Suprapubic skin (tissue), 4 donors: ENCODE measurements around the gene TFG. TPM values are rescaled to one million over a fixed set of nuclear protein-coding genes. Genes with fewer than 3 reads are reported as not detected.

ENCODE experiments used
- DNase-seq, 2 donors: peaks; one replicate each; pipeline ENCODE4 v3.0.0-alpha.2; 2019; ENCODE audit warnings: low spot score in 2 of 2
- H3K27ac ChIP-seq: fragments of 200-600 bp; sonication (generic); one replicate; pipeline ENCODE4 v1.5.1; 2019
- H3K27me3 ChIP-seq: fragments of 200-600 bp; sonication (generic); one replicate; pipeline ENCODE4 v1.5.1; 2019
- H3K36me3 ChIP-seq: fragments of 200-600 bp; sonication (generic); one replicate; pipeline ENCODE4 v1.5.1; 2019
- H3K4me1 ChIP-seq: fragments of 200-600 bp; sonication (generic); one replicate; pipeline ENCODE4 v1.5.1; 2019
- H3K4me3 ChIP-seq: fragments of 200-600 bp; sonication (generic); one replicate; pipeline ENCODE4 v1.5.1; 2019; ENCODE audit warnings: mild to moderate bottlenecking
- H3K9me3 ChIP-seq: fragments of 200-600 bp; sonication (generic); one replicate; pipeline ENCODE4 v1.5.1; 2019
- EP300 ChIP-seq: sonication (generic); formaldehyde crosslinking; IDR thresholded peaks from one replicate; pipeline ENCODE4 v1.6.1; 2017; ENCODE audit warnings: antibody characterized with exemption
- POLR2A ChIP-seq, 2 donors: fragments of 450-650 bp; IDR thresholded peaks; one replicate each; pipeline ENCODE4 v1.6.1; 2017; ENCODE audit warnings: antibody characterized with exemption in 2 of 2, mild to moderate bottlenecking in 2 of 2, moderate library complexity in 2 of 2
- POLR2AphosphoS5 ChIP-seq, 3 donors: sonication (generic); formaldehyde crosslinking; IDR thresholded peaks; one replicate each; pipeline ENCODE4 v1.6.1; 2017; ENCODE audit warnings: antibody characterized with exemption in 3 of 3
- WGBS: methylation state at CpG from one replicate; pipeline ENCODE4 v1.1.5; 2018; 5-methylcytosine and 5-hydroxymethylcytosine counted together
- total RNA-seq, 4 donors: library from RNA; depleted of rRNA; stranded (reverse); fragments of >200 nt; gene quantifications; one replicate each; pipeline ENCODE4 v1.1.0, GENCODE V29; 2016
- TF ChIP-seq, protein P1 (sequence below), 2 donors: fragments of 200-600 bp in 1 of 2; fragments of 450-650 bp in 1 of 2; sonication (generic) in 1 of 2; IDR thresholded peaks; one replicate each; pipeline ENCODE4 v1.5.1; 2016 to 2019; ENCODE audit warnings: antibody characterized with exemption in 2 of 2, mild to moderate bottlenecking in 1 of 2, moderate library complexity in 1 of 2

TFG gene
- total RNA-seq, 4 donors from 2014 or later = 57.5 to 88.0 (median 75.8) TPM

DNA sequence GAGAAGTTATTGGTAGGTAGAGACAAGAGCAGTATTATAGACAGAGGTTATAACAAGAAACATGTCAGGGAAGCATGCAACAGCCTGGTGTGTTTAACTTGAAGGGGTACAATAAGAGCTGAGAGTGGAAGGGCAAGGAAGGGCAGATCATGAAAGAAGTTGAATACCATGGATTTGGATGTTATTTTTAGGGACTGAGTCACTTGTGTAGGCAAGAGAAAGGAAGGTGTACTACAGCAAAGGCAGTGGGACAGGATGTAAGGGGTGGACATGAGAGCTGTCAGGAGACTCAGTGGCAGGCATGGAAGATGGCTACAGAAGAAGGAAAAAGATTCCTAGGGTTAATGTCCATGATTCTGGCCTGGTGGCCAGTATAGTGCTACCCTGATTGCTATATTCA is 66.4 kb downstream of the TFG start:
- H3K27me3 ChIP-seq = no peaks in the 10 kb centered on the region
- H3K36me3 ChIP-seq = peaks cover 8% of the 10 kb centered on the region
- H3K9me3 ChIP-seq = no peaks in the 10 kb centered on the region
- H3K4me3 ChIP-seq = no peak overlapping the region
- no peaks in the 10 kb centered on the region for H3K4me1 ChIP-seq
- no peak for DNase-seq
- no peak for TF ChIP-seq POLR2A (IDR thresholded peaks at IDR 0.05)
- no peak for TF ChIP-seq EP300
- TF ChIP-seq, protein P1, sequence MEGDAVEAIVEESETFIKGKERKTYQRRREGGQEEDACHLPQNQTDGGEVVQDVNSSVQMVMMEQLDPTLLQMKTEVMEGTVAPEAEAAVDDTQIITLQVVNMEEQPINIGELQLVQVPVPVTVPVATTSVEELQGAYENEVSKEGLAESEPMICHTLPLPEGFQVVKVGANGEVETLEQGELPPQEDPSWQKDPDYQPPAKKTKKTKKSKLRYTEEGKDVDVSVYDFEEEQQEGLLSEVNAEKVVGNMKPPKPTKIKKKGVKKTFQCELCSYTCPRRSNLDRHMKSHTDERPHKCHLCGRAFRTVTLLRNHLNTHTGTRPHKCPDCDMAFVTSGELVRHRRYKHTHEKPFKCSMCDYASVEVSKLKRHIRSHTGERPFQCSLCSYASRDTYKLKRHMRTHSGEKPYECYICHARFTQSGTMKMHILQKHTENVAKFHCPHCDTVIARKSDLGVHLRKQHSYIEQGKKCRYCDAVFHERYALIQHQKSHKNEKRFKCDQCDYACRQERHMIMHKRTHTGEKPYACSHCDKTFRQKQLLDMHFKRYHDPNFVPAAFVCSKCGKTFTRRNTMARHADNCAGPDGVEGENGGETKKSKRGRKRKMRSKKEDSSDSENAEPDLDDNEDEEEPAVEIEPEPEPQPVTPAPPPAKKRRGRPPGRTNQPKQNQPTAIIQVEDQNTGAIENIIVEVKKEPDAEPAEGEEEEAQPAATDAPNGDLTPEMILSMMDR (IDR thresholded peaks at IDR 0.05) = no peak
- no peak for TF ChIP-seq POLR2AphosphoS5 (IDR thresholded peaks at IDR 0.05)
- H3K27ac ChIP-seq = no peak overlapping the region

DNA sequence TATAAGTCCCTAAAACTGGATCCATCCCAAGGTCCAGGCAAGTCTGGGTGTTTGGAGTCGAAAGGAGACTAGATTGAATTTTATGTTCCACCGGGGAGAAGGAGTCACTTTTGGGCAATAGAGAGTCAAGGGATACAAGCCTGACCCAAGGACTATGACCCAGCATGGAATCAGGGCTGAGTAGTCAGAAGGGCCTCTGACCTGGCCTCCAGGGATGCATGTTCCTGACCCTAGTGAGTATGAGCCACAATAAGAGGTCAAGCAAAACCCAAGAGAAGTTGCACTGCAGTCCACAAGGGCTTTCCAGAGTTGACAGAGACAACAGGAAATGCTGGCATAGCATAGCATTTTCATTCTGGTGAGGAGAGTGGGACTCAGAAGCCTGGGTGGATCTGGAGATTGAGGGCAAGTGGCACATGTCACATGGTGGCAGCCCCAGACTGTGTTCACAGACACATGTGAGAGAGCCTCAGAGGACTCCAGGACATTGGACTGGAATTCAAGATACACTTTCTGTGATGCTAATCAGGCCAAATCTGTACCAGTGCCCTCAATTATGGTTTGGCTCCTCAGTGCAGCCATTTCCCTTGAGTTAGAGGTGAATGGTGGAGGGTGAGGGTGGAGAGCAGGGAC is 66.9 kb downstream of the TFG start:
- no peaks in the 10 kb centered on the region for H3K9me3 ChIP-seq
- H3K4me3 ChIP-seq = no peak overlapping the region
- WGBS = 78% methylated on average over 2 of the region's 2 CpGs
- no peaks in the 10 kb centered on the region for H3K4me1 ChIP-seq
- no peak for DNase-seq
- no peaks in the 10 kb centered on the region for H3K27me3 ChIP-seq
- peaks cover 8% of the 10 kb centered on the region for H3K36me3 ChIP-seq
- TF ChIP-seq, protein P1 (IDR thresholded peaks at IDR 0.05) = no peak
- TF ChIP-seq POLR2AphosphoS5 (IDR thresholded peaks at IDR 0.05) = no peak
- no peak for TF ChIP-seq EP300
- H3K27ac ChIP-seq = no peak overlapping the region

DNA sequence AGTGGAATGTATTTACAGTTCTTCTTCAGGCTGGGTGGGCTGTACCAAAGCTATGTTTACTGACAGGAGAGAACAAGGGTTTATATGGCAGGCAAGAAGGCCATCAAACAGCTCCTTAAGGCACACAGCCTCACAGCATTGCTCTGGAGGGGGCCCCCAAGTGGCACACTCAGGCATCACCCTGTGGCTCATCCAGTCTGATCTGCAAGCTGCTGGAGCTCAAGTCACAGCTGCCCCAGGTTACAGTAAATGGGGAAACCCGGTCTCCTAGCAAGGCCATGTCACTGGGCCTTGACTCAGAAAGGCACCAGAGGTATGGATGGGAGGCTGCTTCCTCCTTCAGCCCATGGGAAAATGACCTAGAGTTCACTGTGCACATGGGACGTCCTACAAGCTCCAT is 67.5 kb downstream of the TFG start:
- H3K27me3 ChIP-seq = no peaks in the 10 kb centered on the region
- TF ChIP-seq, protein P1 (IDR thresholded peaks at IDR 0.05) = no peak
- TF ChIP-seq POLR2A (IDR thresholded peaks at IDR 0.05) (no peak), POLR2AphosphoS5 (IDR thresholded peaks at IDR 0.05) (no peak), EP300 (no peak)
- H3K36me3 ChIP-seq = peaks cover 9% of the 10 kb centered on the region
- H3K4me1 ChIP-seq = no peaks in the 10 kb centered on the region
- 90% methylated on average over 1 of the region's 2 CpGs for WGBS
- H3K9me3 ChIP-seq = no peaks in the 10 kb centered on the region
- H3K4me3 ChIP-seq = no peak overlapping the region
- no peak overlapping the region for H3K27ac ChIP-seq
- DNase-seq = no peak

DNA sequence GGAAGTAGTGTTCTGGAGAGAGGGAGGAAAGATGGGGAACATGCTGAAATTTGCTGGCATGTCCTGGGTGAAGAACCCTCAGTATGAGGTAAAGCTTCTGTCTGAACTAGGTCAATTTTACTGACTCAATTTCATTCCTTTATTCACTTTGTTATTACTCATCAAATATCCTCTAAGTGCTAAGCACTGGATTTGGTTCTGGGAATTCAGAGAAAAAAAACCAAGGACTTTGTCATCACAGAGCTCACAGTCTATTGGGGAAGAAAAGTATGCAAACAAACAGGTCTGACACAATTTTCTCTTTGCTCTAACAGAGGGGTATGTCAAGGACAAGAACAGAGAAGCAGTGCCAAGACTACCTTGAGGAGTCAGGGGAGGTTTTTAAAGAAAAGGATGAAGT is 68.0 kb downstream of the TFG start:
- H3K36me3 ChIP-seq = peaks cover 11% of the 10 kb centered on the region
- DNase-seq = no peak

DNA sequence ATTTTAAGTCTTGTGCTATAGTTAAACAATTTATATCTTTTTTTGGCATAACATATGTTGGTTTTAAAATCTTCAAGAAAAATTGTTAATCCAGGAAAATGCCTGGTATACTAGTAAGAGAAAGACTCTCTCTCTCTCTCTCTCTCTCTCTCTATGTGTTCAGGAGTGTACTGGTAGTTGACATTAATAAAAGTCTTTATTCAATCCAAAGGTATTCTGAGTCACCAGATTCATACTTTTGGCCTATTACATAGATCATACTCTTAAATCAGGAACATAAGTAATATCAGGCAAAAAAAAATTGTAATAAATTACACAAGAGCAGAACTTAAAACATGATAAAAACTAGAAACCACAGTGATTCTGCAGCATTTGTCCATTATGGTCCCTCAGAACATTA is 70.2 kb downstream of the TFG start:
- H3K9me3 ChIP-seq = no peaks in the 10 kb centered on the region
- peaks cover 11% of the 10 kb centered on the region for H3K36me3 ChIP-seq
- no peaks in the 10 kb centered on the region for H3K4me1 ChIP-seq
- no peaks in the 10 kb centered on the region for H3K27me3 ChIP-seq
- TF ChIP-seq POLR2AphosphoS5 (IDR thresholded peaks at IDR 0.05) (no peak), POLR2A (IDR thresholded peaks at IDR 0.05) (no peak), EP300 (no peak)
- TF ChIP-seq, protein P1 (IDR thresholded peaks at IDR 0.05) = no peak
- no peak overlapping the region for H3K27ac ChIP-seq
- no peak for DNase-seq
- no peak overlapping the region for H3K4me3 ChIP-seq

More for the DNA sequence above, 68.0 kb downstream of the TFG start:
- no peak overlapping the region for H3K4me3 ChIP-seq
- H3K27me3 ChIP-seq = no peaks in the 10 kb centered on the region
- H3K4me1 ChIP-seq = no peaks in the 10 kb centered on the region
- TF ChIP-seq, protein P1 (IDR thresholded peaks at IDR 0.05) = no peak
- no peak overlapping the region for H3K27ac ChIP-seq
- no peaks in the 10 kb centered on the region for H3K9me3 ChIP-seq
